HL-60 (cell line): ENCODE measurements around the gene CDHR3.

Experiments
- DNase-seq, 2 experiments: peaks; one replicate each; pipeline ENCODE4 v3.0.0-alpha.2; 2010 to 2020; ENCODE audit warnings: low read depth in 1 of 2, low spot score in 1 of 2
- H3K27ac ChIP-seq: fragments of 250-450 bp; sonication (Bioruptor Pico); replicated peaks from 2 replicates; pipeline ENCODE4 v1.5.1; 2020; ENCODE audit warnings: mild to moderate bottlenecking, moderate library complexity
- H3K27me3 ChIP-seq: fragments of 250-450 bp; sonication (Bioruptor Pico); 2 replicates; pipeline ENCODE4 v1.5.1; 2021; ENCODE audit warnings: mild to moderate bottlenecking, moderate library complexity; ENCODE audit not compliant: insufficient read depth, poor library complexity, severe bottlenecking
- H3K4me3 ChIP-seq: replicated peaks from 2 replicates; pipeline ENCODE4 v1.5.1; 2011; ENCODE audit warnings: mild to moderate bottlenecking, control low read depth, low read length; ENCODE audit not compliant: insufficient read depth
- CTCF ChIP-seq: IDR thresholded peaks from one replicate; pipeline ENCODE4 v1.5.1; 2011; ENCODE audit warnings: low read length, control low read depth, inconsistent platforms; ENCODE audit not compliant: insufficient read depth
- GABPA ChIP-seq: IDR thresholded peaks from 2 replicates; pipeline ENCODE4 v1.6.1; 2012; ENCODE audit warnings: low read depth
- POLR2AphosphoS5 ChIP-seq: IDR thresholded peaks from 2 replicates; pipeline ENCODE4 v1.6.1; 2012; ENCODE audit warnings: low read depth
- SPI1 ChIP-seq: IDR thresholded peaks from 2 replicates; pipeline ENCODE4 v1.6.1; 2012; ENCODE audit warnings: low read depth, mild to moderate bottlenecking, borderline replicate concordance
- TF ChIP-seq, protein P1 (sequence below): IDR thresholded peaks from 2 replicates; pipeline ENCODE4 v1.6.1; 2012; ENCODE audit warnings: low read depth; ENCODE audit not compliant: insufficient replicate concordance

CDHR3 gene

DNA sequence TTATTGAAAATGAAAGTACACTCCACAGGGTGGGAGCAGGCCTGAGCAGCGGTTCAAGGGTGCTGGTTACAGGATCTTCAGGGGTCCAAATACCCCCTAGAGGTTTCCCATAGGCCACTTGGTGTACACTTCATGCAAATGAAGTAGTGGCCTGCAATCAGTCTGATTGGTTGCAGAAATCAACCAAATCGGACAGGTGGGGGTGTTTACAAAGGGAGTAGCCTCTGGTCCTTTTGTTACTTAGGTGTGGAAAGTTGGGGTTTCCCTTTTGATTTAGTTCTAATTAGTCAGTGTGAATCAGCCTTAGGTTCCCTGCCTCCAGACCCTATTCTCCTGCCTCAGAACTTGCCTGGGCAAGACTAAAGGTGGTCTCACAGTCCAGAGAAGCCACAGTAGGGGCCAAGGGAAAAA, 99.5 kb downstream of the CDHR3 start:
- DNase-seq: no peak
- no peaks in the 10 kb centered on the region for H3K27me3 ChIP-seq
- no peak for TF ChIP-seq SPI1
- TF ChIP-seq, protein P1, sequence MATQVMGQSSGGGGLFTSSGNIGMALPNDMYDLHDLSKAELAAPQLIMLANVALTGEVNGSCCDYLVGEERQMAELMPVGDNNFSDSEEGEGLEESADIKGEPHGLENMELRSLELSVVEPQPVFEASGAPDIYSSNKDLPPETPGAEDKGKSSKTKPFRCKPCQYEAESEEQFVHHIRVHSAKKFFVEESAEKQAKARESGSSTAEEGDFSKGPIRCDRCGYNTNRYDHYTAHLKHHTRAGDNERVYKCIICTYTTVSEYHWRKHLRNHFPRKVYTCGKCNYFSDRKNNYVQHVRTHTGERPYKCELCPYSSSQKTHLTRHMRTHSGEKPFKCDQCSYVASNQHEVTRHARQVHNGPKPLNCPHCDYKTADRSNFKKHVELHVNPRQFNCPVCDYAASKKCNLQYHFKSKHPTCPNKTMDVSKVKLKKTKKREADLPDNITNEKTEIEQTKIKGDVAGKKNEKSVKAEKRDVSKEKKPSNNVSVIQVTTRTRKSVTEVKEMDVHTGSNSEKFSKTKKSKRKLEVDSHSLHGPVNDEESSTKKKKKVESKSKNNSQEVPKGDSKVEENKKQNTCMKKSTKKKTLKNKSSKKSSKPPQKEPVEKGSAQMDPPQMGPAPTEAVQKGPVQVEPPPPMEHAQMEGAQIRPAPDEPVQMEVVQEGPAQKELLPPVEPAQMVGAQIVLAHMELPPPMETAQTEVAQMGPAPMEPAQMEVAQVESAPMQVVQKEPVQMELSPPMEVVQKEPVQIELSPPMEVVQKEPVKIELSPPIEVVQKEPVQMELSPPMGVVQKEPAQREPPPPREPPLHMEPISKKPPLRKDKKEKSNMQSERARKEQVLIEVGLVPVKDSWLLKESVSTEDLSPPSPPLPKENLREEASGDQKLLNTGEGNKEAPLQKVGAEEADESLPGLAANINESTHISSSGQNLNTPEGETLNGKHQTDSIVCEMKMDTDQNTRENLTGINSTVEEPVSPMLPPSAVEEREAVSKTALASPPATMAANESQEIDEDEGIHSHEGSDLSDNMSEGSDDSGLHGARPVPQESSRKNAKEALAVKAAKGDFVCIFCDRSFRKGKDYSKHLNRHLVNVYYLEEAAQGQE: no peak
- TF ChIP-seq GABPA: no peak
- no peak overlapping the region for H3K4me3 ChIP-seq
- no peak overlapping the region for H3K27ac ChIP-seq

DNA sequence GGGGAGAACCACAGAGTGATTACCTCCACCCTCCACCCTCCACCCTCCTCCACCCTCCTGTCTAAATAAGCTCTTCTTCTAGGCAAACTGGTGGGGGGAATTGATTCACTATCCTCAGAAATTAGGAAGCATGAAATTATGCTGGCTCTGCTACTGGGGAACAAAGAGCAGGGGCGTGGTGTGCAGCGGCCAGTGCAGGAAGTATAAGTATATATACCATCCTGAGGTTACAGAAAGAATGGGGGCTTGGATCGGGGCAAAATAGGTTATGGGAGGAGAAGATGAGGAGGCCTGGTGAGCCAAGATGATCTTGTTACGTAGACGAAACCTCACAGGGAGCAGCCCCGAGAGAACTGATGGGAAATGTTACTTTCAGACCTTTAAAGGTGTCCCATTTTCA, 100.0 kb downstream of the CDHR3 start:
- no peak overlapping the region for H3K27ac ChIP-seq
- DNase-seq: no peak
- TF ChIP-seq SPI1 (no peak), POLR2AphosphoS5 (no peak), GABPA (no peak), CTCF (no peak)
- TF ChIP-seq, protein P1: no peak

GRCh38 chr7:106063692-106064091, 100.6 kb downstream of the CDHR3 start:
- no peak overlapping the region for H3K4me3 ChIP-seq
- no peaks in the 10 kb centered on the region for H3K27me3 ChIP-seq
- DNase-seq: no peak
- TF ChIP-seq CTCF: no peak
- no peak for TF ChIP-seq POLR2AphosphoS5
- TF ChIP-seq GABPA: no peak
- TF ChIP-seq, protein P1: no peak
- no peak for TF ChIP-seq SPI1
- no peak overlapping the region for H3K27ac ChIP-seq

More for the DNA sequence above, 100.0 kb downstream of the CDHR3 start:
- H3K4me3 ChIP-seq: no peak overlapping the region
- no peaks in the 10 kb centered on the region for H3K27me3 ChIP-seq

GRCh38 chr7:106064316-106064715, 101.3 kb downstream of the CDHR3 start:
- DNase-seq: no peak
- Histone ChIP-seq H3K4me3 (no peak overlapping the region), H3K27ac (no peak overlapping the region), H3K27me3 (no peaks in the 10 kb centered on the region)
- TF ChIP-seq, protein P1: no peak
- no peak for TF ChIP-seq GABPA
- TF ChIP-seq SPI1: no peak
- TF ChIP-seq POLR2AphosphoS5: no peak
- TF ChIP-seq CTCF: no peak
